Globus pallidus (tissue), 1 donor: Measurements from ENCODE around the gene IL1R2.

Experiments used
- DNase-seq: peaks from one replicate; pipeline ENCODE4 v3.0.0-alpha.2; 2015; ENCODE audit warnings: low spot score

Gene IL1R2

DNA sequence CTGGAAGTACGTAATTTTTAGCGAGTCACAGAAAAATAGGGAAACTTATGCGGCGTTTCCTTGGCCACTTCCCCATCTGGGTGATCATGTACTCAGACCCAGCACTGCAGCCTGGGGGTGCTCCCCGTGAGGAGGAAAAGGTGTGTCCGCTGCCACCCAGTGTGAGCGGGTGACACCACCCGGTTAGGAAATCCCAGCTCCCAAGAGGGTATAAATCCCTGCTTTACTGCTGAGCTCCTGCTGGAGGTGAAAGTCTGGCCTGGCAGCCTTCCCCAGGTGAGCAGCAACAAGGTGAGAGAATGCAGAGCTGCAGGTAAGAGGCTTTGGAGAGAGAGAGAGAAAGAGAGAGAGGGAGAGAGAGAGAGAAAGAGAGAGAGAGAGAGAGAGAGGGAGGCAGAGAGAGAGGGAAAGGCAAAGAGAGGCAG is at the start of gene IL1R2:
TSS of gene IL1R2 (plus strand) at position 240 of the 425 bp plus-strand sequence. CDS start 16,616 bp downstream, outside the sequence.
- DNase-seq, result no peak

- DNase-seq, result no peak
These were observed 48.9 kb upstream of the IL1R2 start for GRCh38 chr2:101942851-101943250.

- DNase-seq, result no peak
These were observed 45.3 kb upstream of the IL1R2 start for GRCh38 chr2:101946372-101947039.

DNA sequence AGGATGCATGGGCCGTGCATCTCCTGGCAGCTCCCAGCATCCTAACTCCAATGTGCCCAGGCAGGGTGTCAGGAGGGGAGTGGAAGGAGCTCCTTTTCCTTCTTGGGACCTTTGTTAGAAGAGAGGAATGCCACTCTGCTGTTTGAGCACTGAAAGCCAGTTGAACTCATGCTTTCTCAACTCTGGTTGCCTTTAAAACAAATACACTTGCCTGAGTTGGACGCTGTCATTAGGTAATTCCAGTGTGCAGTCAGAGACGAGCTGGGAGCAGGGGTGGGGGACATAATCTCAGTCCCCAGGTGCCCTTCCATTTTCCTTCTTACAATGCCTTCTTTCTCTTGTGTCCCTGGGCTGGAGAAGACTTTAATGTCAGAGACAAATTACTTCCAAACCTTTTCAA is 44.4 kb upstream of the IL1R2 start:
- DNase-seq, result no peak

DNA sequence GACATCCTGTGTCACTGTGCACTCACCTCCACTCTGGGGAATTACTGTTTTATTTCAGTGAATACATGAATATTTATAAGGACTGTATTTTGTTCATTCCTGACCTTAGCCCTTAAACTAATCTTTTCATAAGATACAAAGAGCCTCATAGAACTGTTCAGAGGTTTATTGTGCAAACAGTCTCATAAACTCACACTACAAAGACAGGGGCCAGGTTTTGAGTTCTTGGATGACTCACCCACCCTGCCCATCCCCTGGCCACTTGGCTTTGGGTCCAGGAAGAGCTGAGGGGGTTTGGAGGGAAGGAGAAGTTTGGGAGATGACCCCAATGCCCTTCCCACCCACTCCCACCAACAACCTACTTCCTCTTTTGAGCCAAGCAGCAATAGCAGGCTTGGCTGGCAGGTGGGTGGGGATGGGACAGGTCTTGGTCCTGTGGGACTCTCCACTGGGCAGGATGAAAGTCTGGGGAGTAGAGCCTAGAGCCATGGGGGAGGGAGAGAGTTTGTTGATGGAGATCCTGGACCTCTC is 43.1 kb upstream of the IL1R2 start:
- DNase-seq, result no peak

- DNase-seq, result no peak
These were observed 42.5 kb upstream of the IL1R2 start for GRCh38 chr2:101949304-101949703.

DNA sequence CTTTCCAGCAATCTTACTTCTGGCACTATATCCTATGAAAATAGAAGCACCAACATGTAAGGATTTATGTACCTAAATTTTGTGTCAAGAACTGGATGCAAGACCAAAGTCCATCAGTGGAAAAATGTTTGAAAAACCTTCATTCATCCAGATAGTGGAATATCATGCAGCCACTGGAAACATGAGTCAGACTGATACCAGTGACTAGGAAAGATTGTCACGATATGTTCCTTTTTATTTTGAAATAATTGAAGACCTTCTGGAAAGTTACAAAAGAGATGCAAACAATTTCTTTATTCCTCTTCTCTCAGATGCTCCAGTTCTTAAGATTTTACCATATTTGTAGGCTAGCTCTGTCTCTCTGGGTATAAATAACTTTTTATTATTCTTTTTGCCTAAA is 40.5 kb upstream of the IL1R2 start:
- no peak for DNase-seq

GRCh38 chr2:101952551-101952950 is 39.2 kb upstream of the IL1R2 start:
- no peak for DNase-seq

DNA sequence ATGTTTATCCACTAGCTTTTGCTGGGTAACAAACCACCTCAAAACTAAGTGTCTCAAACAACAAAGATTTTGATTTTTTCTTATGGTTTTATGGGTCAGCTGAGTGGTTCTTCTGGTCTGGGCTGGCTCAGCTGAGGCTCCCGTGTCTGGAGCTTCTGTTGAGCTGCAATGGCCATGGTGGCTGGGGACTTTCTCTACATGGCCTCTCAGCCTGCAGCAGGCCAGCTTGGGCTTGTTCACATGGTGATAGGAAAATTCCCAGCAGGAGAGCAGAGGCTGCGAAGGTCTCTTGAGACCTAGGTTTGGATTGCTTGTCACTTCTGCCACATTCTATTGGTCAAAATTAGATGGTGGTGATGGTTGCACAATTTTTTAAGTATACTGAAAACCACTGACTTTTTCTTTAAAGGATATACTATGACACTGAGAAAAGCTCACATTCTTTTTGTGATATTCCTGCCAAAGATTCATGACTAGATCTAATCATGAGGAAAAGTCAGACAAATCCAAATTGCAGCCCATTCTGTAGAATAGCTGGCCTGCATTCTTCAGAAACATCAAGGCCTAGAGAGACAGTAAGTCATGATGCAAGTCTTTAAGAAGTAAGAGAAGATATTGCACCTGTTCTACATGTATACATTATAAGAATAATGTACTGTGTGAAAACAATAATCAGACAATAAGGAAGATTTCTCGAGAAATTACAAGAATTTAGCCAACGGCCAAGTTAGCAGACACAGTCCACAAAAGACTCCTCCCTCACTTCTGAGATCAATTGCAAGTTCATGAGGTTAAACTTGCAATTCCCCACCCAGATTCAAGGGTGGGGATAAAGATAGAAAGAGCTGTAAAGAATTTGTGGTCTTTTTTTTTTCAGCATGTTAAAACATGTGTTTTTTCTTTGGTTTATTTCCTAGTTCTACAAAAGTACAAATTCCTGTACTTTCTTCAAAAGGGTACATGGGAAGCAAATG is 35.0 kb upstream of the IL1R2 start:
- no peak for DNase-seq

DNA sequence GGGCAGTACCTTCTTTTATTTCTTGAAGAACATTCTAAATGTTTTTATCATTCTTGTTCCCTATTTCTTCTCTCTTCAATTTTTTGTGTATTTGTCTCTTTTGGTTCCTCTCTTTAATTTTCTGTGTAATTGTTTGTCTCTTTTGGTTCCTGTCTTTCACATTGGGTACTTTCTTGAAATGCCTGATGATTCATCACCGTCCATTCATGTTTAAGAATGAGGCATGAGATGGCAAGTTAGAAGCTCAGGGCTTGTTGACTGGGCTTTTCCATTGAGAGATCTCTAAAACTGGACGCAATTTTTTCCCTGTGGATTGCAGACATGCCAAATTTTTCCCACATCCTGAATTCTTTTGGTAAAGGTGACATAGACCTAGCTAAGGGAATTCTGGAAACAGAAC is 33.7 kb upstream of the IL1R2 start:
- no peak for DNase-seq

DNA sequence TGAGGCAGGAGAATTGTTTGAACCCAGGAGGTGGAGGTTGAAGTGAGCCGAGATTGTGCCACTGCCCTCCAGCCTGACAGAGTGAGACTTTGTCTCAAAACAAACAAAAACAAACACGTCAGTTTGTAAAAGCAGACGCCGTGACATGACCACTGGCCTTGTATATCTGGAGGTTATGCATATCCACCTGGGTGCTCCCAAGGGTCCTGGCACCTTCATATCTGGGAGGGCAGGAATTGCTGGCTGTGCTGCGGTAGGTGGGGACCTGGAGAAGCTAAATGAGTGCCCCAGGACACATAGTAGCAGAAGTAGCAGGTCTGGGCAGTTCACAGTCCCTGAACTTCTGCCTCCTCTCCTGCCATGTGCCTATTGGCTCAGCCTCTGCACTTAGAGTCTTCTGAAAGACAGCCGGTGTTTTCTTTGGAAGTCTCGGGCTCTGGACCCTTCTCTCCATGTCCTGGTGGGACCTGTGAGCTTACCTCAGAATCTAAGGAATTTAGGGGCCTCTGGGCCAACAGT is 30.9 kb upstream of the IL1R2 start:
- no peak for DNase-seq

DNA sequence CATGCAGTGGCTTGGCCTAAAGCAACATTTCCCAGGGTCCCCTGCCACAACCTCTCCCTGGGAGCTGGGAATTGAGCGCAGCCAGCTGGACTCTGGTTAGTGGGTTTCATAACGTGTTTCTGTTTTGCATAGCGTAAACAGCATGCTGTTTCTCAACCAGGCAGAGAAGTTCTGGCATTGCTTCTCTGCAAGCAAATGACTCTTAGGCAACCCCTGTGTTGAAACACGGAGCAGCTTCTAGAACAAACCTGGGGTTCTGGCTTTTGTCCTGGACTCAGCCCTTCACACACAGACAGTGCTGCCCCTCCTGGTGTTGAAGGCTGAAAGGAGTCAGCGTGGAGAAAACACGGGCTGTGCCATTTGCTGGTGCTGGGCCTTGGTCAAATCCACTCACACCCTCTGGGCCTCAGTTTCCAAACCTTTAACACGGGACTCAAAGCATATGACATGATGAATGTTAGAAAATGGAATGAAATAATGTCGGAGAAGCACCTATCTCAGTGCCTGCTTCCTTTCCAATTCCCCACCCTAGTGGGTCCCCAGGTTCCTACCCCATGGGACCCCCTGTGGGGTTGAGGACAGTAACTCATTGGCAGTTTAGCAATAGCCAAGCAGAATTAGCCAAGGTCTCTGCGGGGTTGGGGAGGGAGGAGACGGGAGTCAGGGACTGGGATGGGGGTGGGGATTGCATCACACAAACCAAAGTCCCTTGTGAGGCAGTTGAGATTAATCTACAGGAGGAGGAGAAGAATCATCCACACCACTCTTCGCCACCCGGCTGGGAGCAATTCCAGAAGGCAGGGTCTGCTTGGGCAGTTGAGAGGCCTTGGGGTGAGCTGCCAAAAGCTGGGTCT is 30.2 kb upstream of the IL1R2 start:
- DNase-seq, result peak; percentile 79

DNA sequence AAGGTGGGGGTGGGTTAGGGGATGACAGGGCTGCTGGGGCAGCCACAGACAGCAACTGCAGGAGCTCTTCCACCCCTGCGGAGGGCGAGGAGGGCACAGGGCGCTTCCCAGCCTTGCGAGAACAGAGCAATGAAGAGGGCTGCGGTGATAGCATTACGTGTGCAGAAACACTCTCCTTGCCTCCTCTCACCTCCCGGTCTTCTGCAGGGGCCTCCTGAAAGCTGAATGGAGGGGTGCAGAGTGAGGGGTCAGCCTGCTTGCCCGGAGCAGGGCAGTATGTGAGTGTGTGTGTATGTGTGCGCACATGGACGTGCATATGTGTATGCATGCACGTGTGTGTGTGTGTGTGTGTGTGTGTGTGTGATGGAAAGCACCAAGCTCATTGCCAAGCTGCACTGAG is 29.5 kb upstream of the IL1R2 start:
- no peak for DNase-seq

DNA sequence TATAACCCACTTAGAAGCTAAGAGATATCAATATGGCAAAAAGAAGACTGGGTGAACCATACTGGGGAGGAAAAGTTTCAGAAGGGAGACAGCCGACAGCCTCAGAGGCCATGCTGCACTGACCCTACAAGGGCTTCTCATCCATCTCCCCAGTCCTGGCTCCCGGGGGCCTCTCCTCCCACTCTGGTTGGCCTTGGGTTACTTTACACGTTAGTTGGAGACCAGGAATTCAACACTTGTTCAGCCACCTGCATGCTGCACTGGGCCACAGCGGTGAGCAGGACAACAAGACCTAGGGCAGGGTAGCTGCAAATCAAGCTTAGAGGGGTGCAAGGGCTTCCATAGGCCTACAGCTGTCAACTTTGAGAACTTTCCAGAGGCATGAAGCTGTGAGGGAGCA is 28.6 kb upstream of the IL1R2 start:
- DNase-seq, result no peak

GRCh38 chr2:101967826-101968513 is 23.8 kb upstream of the IL1R2 start:
- DNase-seq, result peak; percentile 12

GRCh38 chr2:101969723-101970122 is 22.0 kb upstream of the IL1R2 start:
- no peak for DNase-seq

GRCh38 chr2:101970901-101971300 is 20.9 kb upstream of the IL1R2 start:
- no peak for DNase-seq

- DNase-seq, result no peak
These were observed 19.9 kb upstream of the IL1R2 start for GRCh38 chr2:101971836-101972235.

DNA sequence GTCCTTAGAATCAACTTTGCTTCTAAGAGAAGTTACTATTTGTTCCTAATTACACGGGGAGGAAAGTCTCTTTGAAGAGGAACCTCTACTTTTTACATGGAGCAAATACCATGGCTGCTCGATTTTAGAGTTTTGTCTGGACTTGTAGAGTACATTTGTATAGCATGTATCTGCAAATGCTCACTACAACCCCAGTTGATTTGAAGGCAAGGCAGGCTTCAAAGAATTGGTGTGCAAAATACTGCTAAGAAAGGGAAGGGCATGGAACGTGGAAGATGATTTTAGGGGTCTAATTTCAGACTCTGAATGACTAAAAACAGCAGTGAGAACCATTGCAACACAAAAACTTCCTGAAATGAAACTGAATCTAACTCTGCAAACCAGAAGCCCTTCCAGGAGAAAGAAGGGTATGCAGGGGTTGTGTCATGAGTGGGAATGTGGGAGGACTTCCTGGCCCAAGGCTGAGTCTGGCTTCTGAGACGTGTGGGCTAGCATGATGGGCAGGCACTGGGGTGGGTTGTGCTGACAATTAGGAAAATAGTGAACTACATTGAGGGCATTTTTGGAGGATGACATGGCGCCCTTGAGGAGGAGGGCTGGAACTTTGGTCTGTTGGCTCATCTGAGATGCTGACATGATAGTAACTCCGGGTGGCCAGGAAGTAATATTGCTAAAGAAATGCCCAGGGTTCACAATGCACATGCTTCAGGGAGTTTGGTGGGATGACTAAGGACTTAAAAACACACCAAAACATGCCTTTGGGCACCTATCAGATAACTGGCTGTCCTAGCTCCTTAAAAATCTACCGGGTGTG is 18.9 kb upstream of the IL1R2 start:
- no peak for DNase-seq

GRCh38 chr2:101974663-101975062 is 17.1 kb upstream of the IL1R2 start:
- DNase-seq, result no peak
